B cell (primary cell): ENCODE data around the gene NT5M.

Experiments used
- EZH2 ChIP-seq: IDR thresholded peaks from 2 replicates; pipeline ENCODE4 v1.6.1; 2012; ENCODE audit warnings: borderline replicate concordance, low read depth, mild to moderate bottlenecking, moderate library complexity, low read length; ENCODE audit not compliant: insufficient read depth, poor library complexity, severe bottlenecking
- TF ChIP-seq, protein P1 (sequence below): fragments of 200-600 bp; IDR thresholded peaks from one replicate; pipeline ENCODE4 v1.8.0; 2022; ENCODE audit warnings: antibody characterized with exemption, mild to moderate bottlenecking

DNA sequence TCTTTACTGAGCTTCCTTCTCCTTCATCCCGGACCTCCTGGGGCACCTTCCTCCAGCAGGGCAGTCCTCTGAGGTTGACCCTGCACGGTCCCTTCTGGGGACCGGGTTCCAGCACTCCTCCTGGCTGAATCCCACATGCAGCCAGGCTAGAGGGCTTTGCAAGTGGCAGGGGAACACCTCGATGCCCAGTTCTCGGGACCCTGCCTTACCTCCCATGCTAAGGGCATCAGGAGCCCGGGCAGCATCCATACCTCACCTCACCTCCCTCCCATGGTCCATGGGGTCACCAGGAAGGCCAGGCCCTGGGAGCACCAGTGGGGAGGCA is 81.1 kb downstream of the NT5M start:
- TF ChIP-seq, protein P1, sequence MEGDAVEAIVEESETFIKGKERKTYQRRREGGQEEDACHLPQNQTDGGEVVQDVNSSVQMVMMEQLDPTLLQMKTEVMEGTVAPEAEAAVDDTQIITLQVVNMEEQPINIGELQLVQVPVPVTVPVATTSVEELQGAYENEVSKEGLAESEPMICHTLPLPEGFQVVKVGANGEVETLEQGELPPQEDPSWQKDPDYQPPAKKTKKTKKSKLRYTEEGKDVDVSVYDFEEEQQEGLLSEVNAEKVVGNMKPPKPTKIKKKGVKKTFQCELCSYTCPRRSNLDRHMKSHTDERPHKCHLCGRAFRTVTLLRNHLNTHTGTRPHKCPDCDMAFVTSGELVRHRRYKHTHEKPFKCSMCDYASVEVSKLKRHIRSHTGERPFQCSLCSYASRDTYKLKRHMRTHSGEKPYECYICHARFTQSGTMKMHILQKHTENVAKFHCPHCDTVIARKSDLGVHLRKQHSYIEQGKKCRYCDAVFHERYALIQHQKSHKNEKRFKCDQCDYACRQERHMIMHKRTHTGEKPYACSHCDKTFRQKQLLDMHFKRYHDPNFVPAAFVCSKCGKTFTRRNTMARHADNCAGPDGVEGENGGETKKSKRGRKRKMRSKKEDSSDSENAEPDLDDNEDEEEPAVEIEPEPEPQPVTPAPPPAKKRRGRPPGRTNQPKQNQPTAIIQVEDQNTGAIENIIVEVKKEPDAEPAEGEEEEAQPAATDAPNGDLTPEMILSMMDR: no peak
- TF ChIP-seq EZH2: no peak
